DOHH2 (cell line): ENCODE results near the gene PCDHGA6.

Source experiments
- H3F3A ChIP-seq: fragments of 200-600 bp; sonication (generic), shearing (Covaris generic); 2 replicates; pipeline ENCODE4 v1.6.0; 2016; ENCODE audit warnings: antibody characterized with exemption, mild to moderate bottlenecking; ENCODE audit not compliant: control insufficient read depth, insufficient read depth
- H3K27ac ChIP-seq: fragments of 200-600 bp; sonication (generic); 2 replicates; pipeline ENCODE4 v1.5.1; 2014; ENCODE audit warnings: low read depth, mild to moderate bottlenecking, low read length, moderate library complexity
- H3K27me3 ChIP-seq: fragments of 200-600 bp; sonication (generic); 2 replicates; pipeline ENCODE4 v1.6.1; 2014; ENCODE audit warnings: mild to moderate bottlenecking, low read length, mixed read lengths; ENCODE audit not compliant: control insufficient read depth
- H3K36me3 ChIP-seq: fragments of 200-600 bp; sonication (generic); 2 replicates; pipeline ENCODE4 v1.6.1; 2014; ENCODE audit warnings: mild to moderate bottlenecking, low read length, moderate library complexity, mixed read lengths; ENCODE audit not compliant: control insufficient read depth
- H3K4me1 ChIP-seq: fragments of 200-600 bp; sonication (generic); 2 replicates; pipeline ENCODE4 v1.6.1; 2014; ENCODE audit warnings: mild to moderate bottlenecking, low read length, mixed read lengths; ENCODE audit not compliant: control insufficient read depth
- H3K4me2 ChIP-seq: fragments of 200-600 bp; sonication (generic); 2 replicates; pipeline ENCODE4 v1.6.0; 2014; ENCODE audit warnings: mild to moderate bottlenecking, low read length, moderate library complexity
- H3K4me3 ChIP-seq: fragments of 200-600 bp; sonication (generic); 2 replicates; pipeline ENCODE4 v1.5.1; 2014; ENCODE audit warnings: mild to moderate bottlenecking, low read length, mixed read lengths
- H3K79me2 ChIP-seq: fragments of 200-600 bp; sonication (generic); 2 replicates; pipeline ENCODE4 v1.6.1; 2014; ENCODE audit warnings: mild to moderate bottlenecking, low read length, mixed read lengths; ENCODE audit not compliant: control insufficient read depth
- H3K9me2 ChIP-seq: fragments of 200-600 bp; sonication (generic); replicated peaks from 2 replicates; pipeline ENCODE4 v1.6.1; 2014; ENCODE audit warnings: mild to moderate bottlenecking, low read length, mixed read lengths; ENCODE audit not compliant: control insufficient read depth
- H3K9me3 ChIP-seq: fragments of 200-600 bp; sonication (generic); 2 replicates; pipeline ENCODE4 v1.6.1; 2014; ENCODE audit warnings: antibody characterized with exemption, low read length, mixed read lengths; ENCODE audit not compliant: control insufficient read depth, insufficient read depth
- H4K20me1 ChIP-seq: fragments of 200-600 bp; sonication (generic); 2 replicates; pipeline ENCODE4 v1.6.0; 2014; ENCODE audit warnings: low read depth, mild to moderate bottlenecking, antibody characterized with exemption, low read length, moderate library complexity; ENCODE audit not compliant: control insufficient read depth, insufficient read depth
- EZH2phosphoT487 ChIP-seq: fragments of 200-600 bp; sonication (generic); IDR thresholded peaks from 2 replicates; pipeline ENCODE4 v1.6.1; 2017; ENCODE audit warnings: borderline replicate concordance, mild to moderate bottlenecking, antibody characterized with exemption, low read length, moderate library complexity, mixed read lengths
- TF ChIP-seq, protein P1 (sequence below): fragments of 200-600 bp; sonication (generic); IDR thresholded peaks from one replicate; pipeline ENCODE4 v1.5.1; 2014; ENCODE audit warnings: antibody characterized with exemption, mild to moderate bottlenecking, low read depth, low read length; ENCODE audit not compliant: poor library complexity, severe bottlenecking

The PCDHGA6 gene

DNA sequence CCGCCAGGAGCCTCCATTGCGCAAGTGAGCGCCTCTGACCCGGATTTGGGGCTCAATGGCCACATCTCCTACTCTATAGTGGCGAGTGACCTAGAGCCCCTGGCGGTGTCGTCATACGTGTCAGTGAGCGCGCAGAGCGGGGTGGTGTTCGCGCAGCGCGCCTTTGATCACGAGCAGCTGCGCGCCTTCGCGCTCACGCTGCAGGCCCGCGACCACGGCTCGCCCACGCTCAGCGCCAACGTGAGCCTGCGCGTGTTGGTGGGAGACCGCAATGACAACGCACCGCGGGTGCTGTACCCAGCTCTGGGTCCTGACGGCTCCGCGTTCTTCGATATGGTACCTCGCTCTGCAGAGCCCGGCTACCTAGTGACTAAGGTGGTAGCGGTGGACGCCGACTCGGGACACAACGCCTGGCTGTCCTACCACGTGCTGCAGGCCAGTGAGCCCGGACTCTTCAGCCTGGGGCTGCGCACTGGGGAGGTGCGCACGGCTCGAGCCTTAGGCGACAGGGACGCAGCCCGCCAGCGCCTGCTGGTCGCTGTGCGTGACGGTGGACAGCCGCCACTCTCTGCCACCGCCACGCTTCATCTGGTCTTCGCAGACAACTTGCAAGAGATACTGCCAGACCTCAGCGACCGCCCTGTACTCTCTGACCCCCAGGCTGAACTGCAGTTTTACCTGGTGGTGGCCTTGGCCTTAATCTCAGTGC, 36.1 kb downstream of the PCDHGA6 start:
- H4K20me1 ChIP-seq = no peaks in the 10 kb centered on the region
- no peak overlapping the region for H3K4me3 ChIP-seq
- H3K4me2 ChIP-seq = no peak overlapping the region
- H3K36me3 ChIP-seq = peaks cover 21% of the 10 kb centered on the region
- peaks cover 14% of the 10 kb centered on the region; the same call in 1 of the 2 replicates for H3K9me3 ChIP-seq
- H3K9me2 ChIP-seq = no peaks in the 10 kb centered on the region
- H3K4me1 ChIP-seq = no peaks in the 10 kb centered on the region
- no peak overlapping the region for H3K27ac ChIP-seq
- H3K79me2 ChIP-seq = no peaks in the 10 kb centered on the region
- no peaks in the 10 kb centered on the region for H3K27me3 ChIP-seq
- TF ChIP-seq, protein P1, sequence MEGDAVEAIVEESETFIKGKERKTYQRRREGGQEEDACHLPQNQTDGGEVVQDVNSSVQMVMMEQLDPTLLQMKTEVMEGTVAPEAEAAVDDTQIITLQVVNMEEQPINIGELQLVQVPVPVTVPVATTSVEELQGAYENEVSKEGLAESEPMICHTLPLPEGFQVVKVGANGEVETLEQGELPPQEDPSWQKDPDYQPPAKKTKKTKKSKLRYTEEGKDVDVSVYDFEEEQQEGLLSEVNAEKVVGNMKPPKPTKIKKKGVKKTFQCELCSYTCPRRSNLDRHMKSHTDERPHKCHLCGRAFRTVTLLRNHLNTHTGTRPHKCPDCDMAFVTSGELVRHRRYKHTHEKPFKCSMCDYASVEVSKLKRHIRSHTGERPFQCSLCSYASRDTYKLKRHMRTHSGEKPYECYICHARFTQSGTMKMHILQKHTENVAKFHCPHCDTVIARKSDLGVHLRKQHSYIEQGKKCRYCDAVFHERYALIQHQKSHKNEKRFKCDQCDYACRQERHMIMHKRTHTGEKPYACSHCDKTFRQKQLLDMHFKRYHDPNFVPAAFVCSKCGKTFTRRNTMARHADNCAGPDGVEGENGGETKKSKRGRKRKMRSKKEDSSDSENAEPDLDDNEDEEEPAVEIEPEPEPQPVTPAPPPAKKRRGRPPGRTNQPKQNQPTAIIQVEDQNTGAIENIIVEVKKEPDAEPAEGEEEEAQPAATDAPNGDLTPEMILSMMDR = no peak
- no peak for TF ChIP-seq EZH2phosphoT487
- no peaks in the 10 kb centered on the region for H3F3A ChIP-seq

DNA sequence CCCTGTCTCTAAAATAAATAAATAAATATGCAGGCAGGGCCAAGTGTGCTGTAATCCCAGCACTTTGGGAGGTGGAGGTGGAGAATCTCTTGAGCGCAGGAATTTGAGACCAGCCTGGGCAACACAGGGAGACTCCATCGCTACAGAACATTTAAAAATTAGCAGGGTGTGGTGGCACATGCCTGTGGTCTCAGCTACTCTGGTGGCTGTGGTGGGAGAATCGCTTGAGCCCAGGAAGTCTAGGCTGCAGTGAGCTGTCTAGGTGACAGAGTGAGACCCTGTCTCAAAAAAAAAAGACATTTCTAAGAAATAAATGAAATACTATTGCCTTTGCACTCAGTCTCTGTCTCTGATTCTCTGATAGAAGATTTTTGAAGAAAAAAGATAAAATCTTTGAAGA, 37.9 kb downstream of the PCDHGA6 start:
- Histone ChIP-seq H3K27ac (no peak overlapping the region), H3K9me3 (peaks cover 14% of the 10 kb centered on the region; the same call in 1 of the 2 replicates), H3K4me1 (no peaks in the 10 kb centered on the region), H3K4me2 (no peak overlapping the region), H3K9me2 (no peaks in the 10 kb centered on the region), H3K79me2 (no peaks in the 10 kb centered on the region), H4K20me1 (no peaks in the 10 kb centered on the region), H3K4me3 (no peak overlapping the region), H3K27me3 (no peaks in the 10 kb centered on the region), H3F3A (no peaks in the 10 kb centered on the region), H3K36me3 (peaks cover 18% of the 10 kb centered on the region)
- no peak for TF ChIP-seq EZH2phosphoT487
- TF ChIP-seq, protein P1 = no peak

DNA sequence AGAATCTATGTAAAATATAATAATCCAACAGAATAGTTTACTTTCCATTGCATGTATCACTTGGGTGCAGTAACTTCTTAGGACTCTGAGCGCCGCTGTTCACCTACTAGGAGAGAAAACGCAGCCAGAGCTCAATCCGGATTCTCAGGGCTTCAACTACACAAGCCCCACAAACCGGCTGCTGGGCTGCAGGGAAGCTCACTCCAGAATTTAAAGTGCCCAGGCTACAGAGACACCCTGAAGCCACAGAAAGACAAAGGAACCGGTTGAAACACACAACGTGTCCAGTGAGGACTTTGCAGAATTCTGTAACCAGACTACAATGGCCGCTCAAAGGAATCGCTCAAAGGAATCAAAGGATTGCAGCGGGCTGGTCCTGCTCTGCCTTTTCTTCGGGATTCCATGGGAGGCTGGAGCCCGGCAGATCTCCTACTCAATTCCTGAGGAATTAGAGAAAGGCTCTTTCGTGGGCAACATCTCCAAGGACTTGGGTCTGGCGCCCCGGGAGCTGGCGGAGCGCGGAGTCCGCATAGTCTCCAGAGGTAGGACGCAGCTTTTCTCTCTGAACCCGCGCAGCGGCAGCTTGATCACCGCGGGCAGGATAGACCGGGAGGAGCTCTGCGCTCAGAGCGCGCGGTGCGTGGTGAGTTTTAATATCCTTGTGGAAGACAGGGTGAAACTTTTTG, 39.3 kb downstream of the PCDHGA6 start, which contains the start of gene PCDHGA10:
PCDHGA10 (plus strand) TSS at position 134 of the 686 bp plus-strand sequence; CDS start at position 323, 189 bp downstream.
- TF ChIP-seq, protein P1 = peak; percentile 28
- no peak for TF ChIP-seq EZH2phosphoT487
- H4K20me1 ChIP-seq = no peaks in the 10 kb centered on the region
- H3K27ac ChIP-seq = no peak within 1 kb of the TSS
- H3K9me2 ChIP-seq = no peaks in the 10 kb centered on the region
- peaks cover 18% of the 10 kb centered on the region; the same call in 1 of the 2 replicates for H3K9me3 ChIP-seq
- no peaks in the 10 kb centered on the region for H3K4me1 ChIP-seq
- H3K36me3 ChIP-seq = peaks cover 15% of the 10 kb centered on the region
- no peak within 1 kb of the TSS for H3K4me3 ChIP-seq
- no peaks in the 10 kb centered on the region for H3K79me2 ChIP-seq
- H3F3A ChIP-seq = no peaks in the 10 kb centered on the region
- H3K27me3 ChIP-seq = no peaks in the 10 kb centered on the region
- H3K4me2 ChIP-seq = no peak within 1 kb of the TSS
